HepG2 (cell line): ENCODE data around the gene FOXL3. TPM values are rescaled to one million over a fixed set of nuclear protein-coding genes. Genes with fewer than 3 reads are reported as not detected.

ENCODE experiments used
- ELF3 ChIP-seq: IDR thresholded peaks from 2 replicates; pipeline ENCODE4 v1.6.1; 2016; ENCODE audit warnings: missing genetic modification reagents, missing compliant biosample characterization
- GATAD1 ChIP-seq: IDR thresholded peaks from 2 replicates; pipeline ENCODE4 v1.6.1; 2016; ENCODE audit warnings: missing genetic modification reagents, missing compliant biosample characterization
- HNRNPLL ChIP-seq: fragments of 200-400 bp; formaldehyde crosslinking; IDR thresholded peaks from 2 replicates; pipeline ENCODE4 v1.6.1; 2017; ENCODE audit warnings: mild to moderate bottlenecking, low read depth, low read length; ENCODE audit not compliant: poor library complexity, severe bottlenecking
- ISL2 ChIP-seq: sonication (generic); formaldehyde crosslinking; IDR thresholded peaks from 2 replicates; pipeline ENCODE4 v1.5.0; 2020; ENCODE audit warnings: missing genetic modification reagents
- MEIS1 ChIP-seq: sonication (generic); formaldehyde crosslinking; IDR thresholded peaks from 2 replicates; pipeline ENCODE4 v1.9.0; 2021; ENCODE audit warnings: mild to moderate bottlenecking, missing genetic modification reagents, moderate library complexity, borderline replicate concordance
- RARA ChIP-seq: IDR thresholded peaks from 2 replicates; pipeline ENCODE4 v1.6.1; 2016; ENCODE audit warnings: missing genetic modification reagents, missing compliant biosample characterization
- SNAI1 ChIP-seq: sonication (generic); formaldehyde crosslinking; IDR thresholded peaks from 2 replicates; pipeline ENCODE4 v1.5.0; 2020; ENCODE audit warnings: mild to moderate bottlenecking, missing genetic modification reagents, borderline replicate concordance
- TCF12 ChIP-seq, 2 experiments: fragments of 450-650 bp in 1 of 2; sonication (generic) in 1 of 2; formaldehyde crosslinking in 1 of 2; IDR thresholded peaks; 2 replicates each; pipeline versions ENCODE4 v1.6.1 to v1.8.0; 2017 to 2022; ENCODE audit warnings: antibody characterized with exemption in 1 of 2, mild to moderate bottlenecking in 1 of 2, missing genetic modification reagents in 1 of 2, moderate library complexity in 1 of 2
- ZNF350 ChIP-seq: sonication (generic); formaldehyde crosslinking; IDR thresholded peaks from 2 replicates; pipeline ENCODE4 v1.4.0; 2020; ENCODE audit warnings: mild to moderate bottlenecking, low read depth, missing genetic modification reagents, borderline replicate concordance
- ZNF570 ChIP-seq: sonication (generic); formaldehyde crosslinking; IDR thresholded peaks from 2 replicates; pipeline ENCODE4 v1.4.0; 2020; ENCODE audit warnings: mild to moderate bottlenecking, missing genetic modification reagents, borderline replicate concordance
- ZSCAN31 ChIP-seq: sonication (generic); formaldehyde crosslinking; IDR thresholded peaks from 2 replicates; pipeline ENCODE4 v1.5.0; 2020; ENCODE audit warnings: low read depth, mild to moderate bottlenecking, missing genetic modification reagents
- polyA plus RNA-seq, 8 experiments: library from polyadenylated mRNA; depleted of rRNA in 3 of 8; stranded (reverse) in 7 of 8; unstranded in 1 of 8; fragments of >200 nt; fragmentation: Illumina TruSeq in 4 of 8; extraction: Trizol in 4 of 8; gene quantifications; 2 replicates each; pipeline versions ENCODE4 v1.2.1 to v1.2.3, GENCODE V29; 2011 to 2016; ENCODE audit warnings: low read depth in 4 of 8, missing spikeins in 1 of 8, mixed read lengths in 1 of 8; ENCODE audit not compliant: insufficient read depth in 1 of 8
- total RNA-seq, 5 experiments: library from RNA; depleted of rRNA; stranded (reverse); fragments of >200 nt; fragmentation: Illumina TruSeq; extraction: Trizol; gene quantifications; 2 replicates each; pipeline ENCODE4 v1.2.3, GENCODE V29; 2016; ENCODE audit warnings: low read depth in 1 of 5
- TF ChIP-seq, protein P1 (sequence below): sonication (generic); formaldehyde crosslinking; IDR thresholded peaks from 2 replicates; pipeline ENCODE4 v1.4.0; 2020; ENCODE audit warnings: missing genetic modification reagents, borderline replicate concordance
- TF ChIP-seq, protein P2 (sequence below): IDR thresholded peaks from 2 replicates; pipeline ENCODE4 v1.6.1; 2018; ENCODE audit warnings: missing genetic modification reagents, mild to moderate bottlenecking, missing compliant biosample characterization
- TF ChIP-seq, protein P3 (sequence below): IDR thresholded peaks from 2 replicates; pipeline ENCODE4 v1.6.1; 2016; ENCODE audit warnings: mild to moderate bottlenecking, missing biosample characterization, missing genetic modification reagents
- TF ChIP-seq, protein P4 (sequence below): sonication (generic); formaldehyde crosslinking; IDR thresholded peaks from 2 replicates; pipeline ENCODE4 v1.4.0; 2020; ENCODE audit warnings: missing genetic modification reagents
- TF ChIP-seq, protein P5 (sequence below): sonication (generic); formaldehyde crosslinking; IDR thresholded peaks from 2 replicates; pipeline ENCODE4 v1.4.0; 2020; ENCODE audit warnings: missing genetic modification reagents

FOXL3 gene
- total and polyA plus RNA-seq, 2 of the 13 experiments (the other 11 are each of a cell fraction or from before 2014, with no cell fraction given) = not detected

DNA sequence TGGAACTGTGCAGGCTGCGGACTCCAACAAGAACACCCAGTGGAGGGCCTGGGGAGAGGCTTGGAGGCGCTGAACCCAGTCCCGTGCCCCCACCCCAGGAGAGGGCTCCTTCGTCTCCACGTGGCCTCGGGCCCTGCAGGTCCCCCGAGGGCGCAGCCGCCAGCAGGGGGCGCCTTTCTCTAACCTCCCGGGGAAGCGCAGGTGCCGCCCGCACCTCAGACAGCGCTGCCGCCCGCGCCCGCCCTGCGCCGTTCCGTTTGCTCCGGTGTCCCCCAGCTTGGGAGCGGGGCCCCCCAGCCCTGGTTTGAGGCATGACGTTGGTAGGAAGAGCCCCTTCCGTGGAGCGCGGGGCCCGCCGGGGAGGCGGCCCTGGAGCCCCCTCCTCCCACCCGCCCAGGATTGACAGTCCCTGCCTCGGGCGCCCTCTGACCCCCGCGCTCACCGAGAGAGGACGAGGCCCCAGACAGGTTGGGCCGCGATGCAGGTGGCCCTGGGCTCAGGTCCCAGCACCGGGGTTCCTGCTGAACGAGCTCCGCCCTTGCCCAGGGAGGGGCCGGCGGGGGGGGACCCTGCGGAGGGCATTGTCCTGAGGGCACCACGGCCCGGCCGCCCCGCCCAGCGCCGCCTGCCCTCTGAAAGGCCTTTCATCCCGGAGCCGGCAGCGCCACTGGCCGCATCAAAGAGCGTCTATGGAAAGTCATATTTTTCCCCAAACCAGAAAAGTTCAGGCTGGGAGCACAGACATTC is 42.8 kb downstream of the FOXL3 start (continued):
- TF ChIP-seq, protein P1, sequence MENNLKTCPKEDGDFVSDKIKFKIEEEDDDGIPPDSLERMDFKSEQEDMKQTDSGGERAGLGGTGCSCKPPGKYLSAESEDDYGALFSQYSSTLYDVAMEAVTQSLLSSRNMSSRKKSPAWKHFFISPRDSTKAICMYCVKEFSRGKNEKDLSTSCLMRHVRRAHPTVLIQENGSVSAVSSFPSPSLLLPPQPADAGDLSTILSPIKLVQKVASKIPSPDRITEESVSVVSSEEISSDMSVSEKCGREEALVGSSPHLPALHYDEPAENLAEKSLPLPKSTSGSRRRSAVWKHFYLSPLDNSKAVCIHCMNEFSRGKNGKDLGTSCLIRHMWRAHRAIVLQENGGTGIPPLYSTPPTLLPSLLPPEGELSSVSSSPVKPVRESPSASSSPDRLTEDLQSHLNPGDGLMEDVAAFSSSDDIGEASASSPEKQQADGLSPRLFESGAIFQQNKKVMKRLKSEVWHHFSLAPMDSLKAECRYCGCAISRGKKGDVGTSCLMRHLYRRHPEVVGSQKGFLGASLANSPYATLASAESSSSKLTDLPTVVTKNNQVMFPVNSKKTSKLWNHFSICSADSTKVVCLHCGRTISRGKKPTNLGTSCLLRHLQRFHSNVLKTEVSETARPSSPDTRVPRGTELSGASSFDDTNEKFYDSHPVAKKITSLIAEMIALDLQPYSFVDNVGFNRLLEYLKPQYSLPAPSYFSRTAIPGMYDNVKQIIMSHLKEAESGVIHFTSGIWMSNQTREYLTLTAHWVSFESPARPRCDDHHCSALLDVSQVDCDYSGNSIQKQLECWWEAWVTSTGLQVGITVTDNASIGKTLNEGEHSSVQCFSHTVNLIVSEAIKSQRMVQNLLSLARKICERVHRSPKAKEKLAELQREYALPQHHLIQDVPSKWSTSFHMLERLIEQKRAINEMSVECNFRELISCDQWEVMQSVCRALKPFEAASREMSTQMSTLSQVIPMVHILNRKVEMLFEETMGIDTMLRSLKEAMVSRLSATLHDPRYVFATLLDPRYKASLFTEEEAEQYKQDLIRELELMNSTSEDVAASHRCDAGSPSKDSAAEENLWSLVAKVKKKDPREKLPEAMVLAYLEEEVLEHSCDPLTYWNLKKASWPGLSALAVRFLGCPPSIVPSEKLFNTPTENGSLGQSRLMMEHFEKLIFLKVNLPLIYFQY (CRISPR knock-in tag) = 0 out of 2 replicates have a peak, but pooled peaks have one; percentile 28
- TF ChIP-seq, protein P2, sequence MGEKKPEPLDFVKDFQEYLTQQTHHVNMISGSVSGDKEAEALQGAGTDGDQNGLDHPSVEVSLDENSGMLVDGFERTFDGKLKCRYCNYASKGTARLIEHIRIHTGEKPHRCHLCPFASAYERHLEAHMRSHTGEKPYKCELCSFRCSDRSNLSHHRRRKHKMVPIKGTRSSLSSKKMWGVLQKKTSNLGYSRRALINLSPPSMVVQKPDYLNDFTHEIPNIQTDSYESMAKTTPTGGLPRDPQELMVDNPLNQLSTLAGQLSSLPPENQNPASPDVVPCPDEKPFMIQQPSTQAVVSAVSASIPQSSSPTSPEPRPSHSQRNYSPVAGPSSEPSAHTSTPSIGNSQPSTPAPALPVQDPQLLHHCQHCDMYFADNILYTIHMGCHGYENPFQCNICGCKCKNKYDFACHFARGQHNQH (CRISPR knock-in tag) = peak; percentile 36; the same call in 1 of the 2 replicates
- TF ChIP-seq, protein P3, sequence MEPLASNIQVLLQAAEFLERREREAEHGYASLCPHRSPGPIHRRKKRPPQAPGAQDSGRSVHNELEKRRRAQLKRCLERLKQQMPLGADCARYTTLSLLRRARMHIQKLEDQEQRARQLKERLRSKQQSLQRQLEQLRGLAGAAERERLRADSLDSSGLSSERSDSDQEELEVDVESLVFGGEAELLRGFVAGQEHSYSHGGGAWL (CRISPR knock-in tag) = peak; percentile 69; the same call in 1 of the 2 replicates
- peak; percentile 55 for TF ChIP-seq ISL2 (CRISPR knock-in tag)
- TF ChIP-seq ZNF350 = peak; percentile 49; the same call in 1 of the 2 replicates
- TF ChIP-seq, protein P4, sequence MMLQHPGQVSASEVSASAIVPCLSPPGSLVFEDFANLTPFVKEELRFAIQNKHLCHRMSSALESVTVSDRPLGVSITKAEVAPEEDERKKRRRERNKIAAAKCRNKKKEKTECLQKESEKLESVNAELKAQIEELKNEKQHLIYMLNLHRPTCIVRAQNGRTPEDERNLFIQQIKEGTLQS (CRISPR knock-in tag) = 0 out of 2 replicates have a peak, but pooled peaks have one; percentile 33
- no peak for TF ChIP-seq SNAI1
- TF ChIP-seq MEIS1 (CRISPR knock-in tag) = 0 out of 2 replicates have a peak, but pooled peaks have one; percentile 30
- TF ChIP-seq HNRNPLL = peak; percentile 94
- TF ChIP-seq ZNF570 (CRISPR knock-in tag) = no peak
- TF ChIP-seq, protein P5, sequence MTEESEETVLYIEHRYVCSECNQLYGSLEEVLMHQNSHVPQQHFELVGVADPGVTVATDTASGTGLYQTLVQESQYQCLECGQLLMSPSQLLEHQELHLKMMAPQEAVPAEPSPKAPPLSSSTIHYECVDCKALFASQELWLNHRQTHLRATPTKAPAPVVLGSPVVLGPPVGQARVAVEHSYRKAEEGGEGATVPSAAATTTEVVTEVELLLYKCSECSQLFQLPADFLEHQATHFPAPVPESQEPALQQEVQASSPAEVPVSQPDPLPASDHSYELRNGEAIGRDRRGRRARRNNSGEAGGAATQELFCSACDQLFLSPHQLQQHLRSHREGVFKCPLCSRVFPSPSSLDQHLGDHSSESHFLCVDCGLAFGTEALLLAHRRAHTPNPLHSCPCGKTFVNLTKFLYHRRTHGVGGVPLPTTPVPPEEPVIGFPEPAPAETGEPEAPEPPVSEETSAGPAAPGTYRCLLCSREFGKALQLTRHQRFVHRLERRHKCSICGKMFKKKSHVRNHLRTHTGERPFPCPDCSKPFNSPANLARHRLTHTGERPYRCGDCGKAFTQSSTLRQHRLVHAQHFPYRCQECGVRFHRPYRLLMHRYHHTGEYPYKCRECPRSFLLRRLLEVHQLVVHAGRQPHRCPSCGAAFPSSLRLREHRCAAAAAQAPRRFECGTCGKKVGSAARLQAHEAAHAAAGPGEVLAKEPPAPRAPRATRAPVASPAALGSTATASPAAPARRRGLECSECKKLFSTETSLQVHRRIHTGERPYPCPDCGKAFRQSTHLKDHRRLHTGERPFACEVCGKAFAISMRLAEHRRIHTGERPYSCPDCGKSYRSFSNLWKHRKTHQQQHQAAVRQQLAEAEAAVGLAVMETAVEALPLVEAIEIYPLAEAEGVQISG (CRISPR knock-in tag) = peak; percentile 67
- TF ChIP-seq ELF3 (CRISPR knock-in tag) = peak; percentile 22; the same call in 1 of the 2 replicates
- TF ChIP-seq TCF12 (IDR thresholded peaks at IDR 0.05) = no peak
- TF ChIP-seq TCF12 (CRISPR knock-in tag; IDR thresholded peaks at IDR 0.05) = no peak
- TF ChIP-seq GATAD1 (CRISPR knock-in tag) = peak; percentile 39; the same call in 1 of the 2 replicates
- peak; percentile 26; the same call in 1 of the 2 replicates for TF ChIP-seq RARA (CRISPR knock-in tag)
- peak; percentile 76; the same call in 1 of the 2 replicates for TF ChIP-seq ZSCAN31 (CRISPR knock-in tag)
